WTC11 (cell line): Measurements from ENCODE around the gene CLDN19.

Experiments
- ATF2 ChIP-seq: sonication (generic); formaldehyde crosslinking; IDR thresholded peaks from 2 replicates; pipeline ENCODE4 v1.8.1; 2022; ENCODE audit warnings: low read depth, missing genetic modification reagents, borderline replicate concordance
- CBFB ChIP-seq: sonication (generic); formaldehyde crosslinking; IDR thresholded peaks from 2 replicates; pipeline ENCODE4 v1.8.1; 2022; ENCODE audit warnings: mild to moderate bottlenecking, low read depth, missing genetic modification reagents
- CREM ChIP-seq: sonication (generic); formaldehyde crosslinking; IDR thresholded peaks from 2 replicates; pipeline ENCODE4 v1.8.1; 2022; ENCODE audit warnings: mild to moderate bottlenecking, missing genetic modification reagents, moderate library complexity
- CTCF ChIP-seq: fragments of 200-600 bp; IDR thresholded peaks from 2 replicates; pipeline ENCODE4 v1.8.0; 2022; ENCODE audit warnings: antibody characterized with exemption
- TCF7 ChIP-seq: sonication (generic); formaldehyde crosslinking; IDR thresholded peaks from 2 replicates; pipeline ENCODE4 v1.8.0; 2022; ENCODE audit warnings: mild to moderate bottlenecking, low read depth, missing genetic modification reagents, moderate library complexity

GRCh38 chr1:42730988-42731387 is 9.0 kb downstream of the CLDN19 start:
- TF ChIP-seq CTCF (no peak), TCF7 (no peak), CBFB (CRISPR knock-in tag) (no peak), ATF2 (no peak), CREM (no peak)
